ENCODE measurements around the gene KCNJ11. TPM values are rescaled to one million over a fixed set of nuclear protein-coding genes. Genes with fewer than 3 reads are reported as not detected.

Gene KCNJ11
- total and polyA plus RNA-seq, 3 donors from 2014 or later, result 1.4 to 2.1 (median 1.7) TPM

- Histone ChIP-seq H3K4me3 (no peak overlapping the region), H3K27ac (no peak overlapping the region), H3K9me3 (no peaks in the 10 kb centered on the region), H3K4me1 (peaks cover 5% of the 10 kb centered on the region), H3K36me3 (ENCODE audit: low read depth, missing control alignments) (no peaks in the 10 kb centered on the region), H3K27me3 (no peaks in the 10 kb centered on the region)
- TF ChIP-seq POLR2A (IDR thresholded peaks at IDR 0.05) (no peak), CTCF (IDR thresholded peaks at IDR 0.05) (no peak)
- peak; percentile 21 for DNase-seq
- WGBS, 2 donors, result 43 to 55% methylated on average over 11 of the region's 11 CpGs
- intact Hi-C loops (cut with DNase I; ENCODE audit: low total_unique reads), result no loop called here
These were observed 22.3 kb upstream of the KCNJ11 start for GRCh38 chr11:17410606-17411379.

GRCh38 chr11:17408641-17409040, 20.2 kb upstream of the KCNJ11 start:
- no peaks in the 10 kb centered on the region for H3K36me3 ChIP-seq (ENCODE audit: low read depth, missing control alignments)
- H3K27ac ChIP-seq, result no peak overlapping the region
- intact Hi-C loops (cut with DNase I; ENCODE audit: low total_unique reads), result no loop called here
- no peak for DNase-seq
- peaks cover 7% of the 10 kb centered on the region for H3K4me1 ChIP-seq
- H3K27me3 ChIP-seq, result no peaks in the 10 kb centered on the region
- TF ChIP-seq CTCF (IDR thresholded peaks at IDR 0.05), result no peak
- TF ChIP-seq POLR2A (IDR thresholded peaks at IDR 0.05), result no peak
- 90 to 98% methylated on average over 7 of the region's 7 CpGs for WGBS, 2 donors
- no peaks in the 10 kb centered on the region for H3K9me3 ChIP-seq
- no peak overlapping the region for H3K4me3 ChIP-seq

- no peak for DNase-seq
- Histone ChIP-seq H3K4me3 (no peak overlapping the region), H3K27ac (no peak overlapping the region), H3K4me1 (peaks cover 7% of the 10 kb centered on the region), H3K36me3 (ENCODE audit: low read depth, missing control alignments) (no peaks in the 10 kb centered on the region), H3K9me3 (no peaks in the 10 kb centered on the region), H3K27me3 (no peaks in the 10 kb centered on the region)
- TF ChIP-seq POLR2A (IDR thresholded peaks at IDR 0.05) (no peak), CTCF (IDR thresholded peaks at IDR 0.05) (no peak)
- WGBS, 2 donors, result 71 to 94% methylated on average over 1 to 2 of the region's 2 CpGs
- intact Hi-C loops (cut with DNase I; ENCODE audit: low total_unique reads), result no loop called here
These were observed 19.6 kb upstream of the KCNJ11 start for GRCh38 chr11:17408026-17408425.

- intact Hi-C loops (cut with DNase I; ENCODE audit: low total_unique reads), result no loop called here
- no peaks in the 10 kb centered on the region for H3K9me3 ChIP-seq
- no peak overlapping the region for H3K27ac ChIP-seq
- H3K4me3 ChIP-seq, result no peak overlapping the region
- H3K4me1 ChIP-seq, result peaks cover 7% of the 10 kb centered on the region
- H3K27me3 ChIP-seq, result no peaks in the 10 kb centered on the region
- DNase-seq, result no peak
- WGBS, 2 donors, result 76 to 94% methylated on average over 2 of the region's 2 CpGs
- TF ChIP-seq POLR2A (IDR thresholded peaks at IDR 0.05), result no peak
- TF ChIP-seq CTCF (IDR thresholded peaks at IDR 0.05), result no peak
- no peaks in the 10 kb centered on the region for H3K36me3 ChIP-seq (ENCODE audit: low read depth, missing control alignments)
These were observed 19.1 kb upstream of the KCNJ11 start for GRCh38 chr11:17407575-17407974.

- 93 to 100% methylated on average over 3 to 13 of the region's 13 CpGs for WGBS, 2 donors
- Histone ChIP-seq H3K27ac (no peak overlapping the region), H3K4me3 (no peak overlapping the region), H3K9me3 (no peaks in the 10 kb centered on the region), H3K27me3 (no peaks in the 10 kb centered on the region), H3K4me1 (peaks cover 7% of the 10 kb centered on the region), H3K36me3 (ENCODE audit: low read depth, missing control alignments) (no peaks in the 10 kb centered on the region)
- intact Hi-C loops (cut with DNase I; ENCODE audit: low total_unique reads), result no loop called here
- DNase-seq, result no peak
- TF ChIP-seq CTCF (IDR thresholded peaks at IDR 0.05) (no peak), POLR2A (IDR thresholded peaks at IDR 0.05) (no peak)
These were observed 18.3 kb upstream of the KCNJ11 start for GRCh38 chr11:17406818-17407149.

Data from testis (tissue), 3 donors.